Karpas-422 (cell line): Measurements from ENCODE around the gene ZNF324B. TPM values are rescaled to one million over a fixed set of nuclear protein-coding genes. Genes with fewer than 3 reads are reported as not detected.
A peak's percentile ranks its signal among the peaks of the same experiment; 100 is the strongest.

Experiments used
- DNase-seq: peaks from one replicate; pipeline ENCODE4 v3.0.0-alpha.2; 2015
- H2AFZ ChIP-seq: fragments of 200-600 bp; sonication (generic); 2 replicates; pipeline ENCODE4 v1.6.1; 2014; ENCODE audit warnings: antibody characterized with exemption, low read length, mixed read lengths
- H3K27ac ChIP-seq: fragments of 200-600 bp; sonication (generic); 2 replicates; pipeline ENCODE4 v1.5.1; 2014; ENCODE audit warnings: mild to moderate bottlenecking, low read length, moderate library complexity
- H3K27me3 ChIP-seq: fragments of 200-600 bp; sonication (generic); 2 replicates; pipeline ENCODE4 v1.6.1; 2014; ENCODE audit warnings: low read length, mixed read lengths
- H3K36me3 ChIP-seq: fragments of 200-600 bp; sonication (generic); 2 replicates; pipeline ENCODE4 v1.6.1; 2014; ENCODE audit warnings: low read length, mixed read lengths; ENCODE audit not compliant: insufficient read depth
- H3K4me1 ChIP-seq: fragments of 200-600 bp; sonication (generic); 2 replicates; pipeline ENCODE4 v1.6.1; 2014; ENCODE audit warnings: mild to moderate bottlenecking, low read length, mixed read lengths
- H3K4me2 ChIP-seq: fragments of 200-600 bp; sonication (generic); 2 replicates; pipeline ENCODE4 v1.6.1; 2014; ENCODE audit warnings: low read length, low read depth, mild to moderate bottlenecking; ENCODE audit not compliant: poor library complexity, severe bottlenecking
- H3K4me3 ChIP-seq: fragments of 200-600 bp; sonication (generic); 2 replicates; pipeline ENCODE4 v1.5.1; 2014; ENCODE audit warnings: mild to moderate bottlenecking, antibody characterized with exemption, low read length, mixed read lengths
- H3K79me2 ChIP-seq: fragments of 200-600 bp; sonication (generic); 2 replicates; pipeline ENCODE4 v1.6.1; 2014; ENCODE audit warnings: mild to moderate bottlenecking, low read length, mixed read lengths
- H3K9ac ChIP-seq: fragments of 200-600 bp; sonication (generic); 2 replicates; pipeline ENCODE4 v1.6.0; 2014; ENCODE audit warnings: low read length
- H3K9me2 ChIP-seq: fragments of 200-600 bp; sonication (generic), shearing (Covaris generic); replicated peaks from 2 replicates; pipeline ENCODE4 v1.6.0; 2014; ENCODE audit warnings: mild to moderate bottlenecking, low read length, moderate library complexity; ENCODE audit not compliant: insufficient read depth
- H3K9me3 ChIP-seq: fragments of 300-700, 200-600 bp; sonication (generic); 2 replicates; pipeline ENCODE4 v1.6.1; 2014; ENCODE audit warnings: low read length, mixed read lengths
- H4K20me1 ChIP-seq: fragments of 200-600 bp; sonication (generic); 2 replicates; pipeline ENCODE4 v1.6.1; 2014; ENCODE audit warnings: mild to moderate bottlenecking, antibody characterized with exemption, low read length, low read depth; ENCODE audit not compliant: insufficient read depth
- small RNA-seq: library from RNA; depleted of rRNA; stranded (forward); fragments of <200 nt; gene quantifications from one replicate; pipeline ENCODE3, GENCODE V24; 2014
- total RNA-seq: library from RNA; depleted of rRNA; stranded (reverse); fragments of >200 nt; shearing (Covaris generic); gene quantifications from 2 replicates; pipeline ENCODE4 v1.2.3, GENCODE V29; 2014; ENCODE audit warnings: low replicate concordance; rRNA removed

Gene ZNF324B
- total RNA-seq, 1 experiment from 2014 or later, result 22.5 TPM

GRCh38 chr19:58497634-58498170 lies 46.3 kb downstream of the ZNF324B start:
- Histone ChIP-seq H3K9ac (no peak overlapping the region), H3K4me1 (peaks cover 4% of the 10 kb centered on the region; the same call in 1 of the 2 replicates), H3K9me3 (no peaks in the 10 kb centered on the region), H3K4me3 (no peak overlapping the region), H3K9me2 (no peaks in the 10 kb centered on the region), H3K79me2 (no peaks in the 10 kb centered on the region), H2AFZ (no peak overlapping the region), H3K4me2 (no peak overlapping the region), H3K27me3 (no peaks in the 10 kb centered on the region), H3K27ac (no peak overlapping the region), H3K36me3 (no peaks in the 10 kb centered on the region), H4K20me1 (no peaks in the 10 kb centered on the region)
- DNase-seq, result no peak

GRCh38 chr19:58498316-58499020 lies 47.0 kb downstream of the ZNF324B start:
- H3K27me3 ChIP-seq, result no peaks in the 10 kb centered on the region
- H3K9ac ChIP-seq, result no peak overlapping the region
- H3K27ac ChIP-seq, result no peak overlapping the region
- no peaks in the 10 kb centered on the region for H3K9me2 ChIP-seq
- no peaks in the 10 kb centered on the region for H4K20me1 ChIP-seq
- H3K4me3 ChIP-seq, result no peak overlapping the region; the same call in 1 of the 2 replicates
- no peak overlapping the region for H2AFZ ChIP-seq
- DNase-seq, result no peak
- no peaks in the 10 kb centered on the region for H3K9me3 ChIP-seq
- no peaks in the 10 kb centered on the region for H3K36me3 ChIP-seq
- peaks cover 4% of the 10 kb centered on the region; the same call in 1 of the 2 replicates for H3K4me1 ChIP-seq
- no peaks in the 10 kb centered on the region for H3K79me2 ChIP-seq
- peak overlapping the region; percentile 38 for H3K4me2 ChIP-seq

GRCh38 chr19:58499021-58499927 lies 47.9 kb downstream of the ZNF324B start:
- Histone ChIP-seq H3K27me3 (no peaks in the 10 kb centered on the region), H3K4me2 (peak overlapping the region; percentile 38), H3K4me1 (peaks cover 4% of the 10 kb centered on the region; the same call in 1 of the 2 replicates), H3K36me3 (no peaks in the 10 kb centered on the region), H4K20me1 (no peaks in the 10 kb centered on the region), H3K9me2 (no peaks in the 10 kb centered on the region), H3K9me3 (no peaks in the 10 kb centered on the region), H2AFZ (peak overlapping the region; percentile 60; the same call in 1 of the 2 replicates), H3K27ac (no peak overlapping the region), H3K4me3 (peak overlapping the region; percentile 36; the same call in 1 of the 2 replicates), H3K9ac (peak overlapping the region; percentile 29), H3K79me2 (no peaks in the 10 kb centered on the region)
- peak; percentile 92 for DNase-seq

GRCh38 chr19:58500242-58500641 lies 48.8 kb downstream of the ZNF324B start:
- H3K4me1 ChIP-seq, result peaks cover 4% of the 10 kb centered on the region; the same call in 1 of the 2 replicates
- no peaks in the 10 kb centered on the region for H3K79me2 ChIP-seq
- no peak overlapping the region for H3K4me2 ChIP-seq
- no peaks in the 10 kb centered on the region for H4K20me1 ChIP-seq
- no peak for DNase-seq
- H3K4me3 ChIP-seq, result no peak overlapping the region
- H3K9ac ChIP-seq, result no peak overlapping the region
- H3K9me3 ChIP-seq, result no peaks in the 10 kb centered on the region
- no peaks in the 10 kb centered on the region for H3K9me2 ChIP-seq
- H3K27me3 ChIP-seq, result no peaks in the 10 kb centered on the region
- no peak overlapping the region for H2AFZ ChIP-seq
- no peaks in the 10 kb centered on the region for H3K36me3 ChIP-seq
- H3K27ac ChIP-seq, result no peak overlapping the region

Small RNAs within 50 kb of the gene (small RNA-seq; reads per million reads assigned to genes)
- gene RN7SL693P (not detected), gene RNU6-1337P (not detected)

Other genes with a start within 250 kb of the ZNF324B start
- gene ZNF544, start 222.7 kb upstream of the ZNF324B start, total RNA-seq, result 111 and 129 TPM in 2 replicates
- gene ZNF8, start 172.7 kb upstream of the ZNF324B start, total RNA-seq, result 14.8 and 16.9 TPM in 2 replicates
- 94.2 and 129 TPM in 2 replicates for gene ERVK3-1, start 146.2 kb upstream of the ZNF324B start, total RNA-seq
- gene ZSCAN22, start 124.6 kb upstream of the ZNF324B start, total RNA-seq, result 5.1 and 5.3 TPM in 2 replicates
- 52.9 and 85.4 TPM in 2 replicates for gene A1BG, start 98.1 kb upstream of the ZNF324B start, total RNA-seq
- gene ZNF497, start 88.9 kb upstream of the ZNF324B start, total RNA-seq, result 1.1 and 3.0 TPM in 2 replicates
- 0.75 and 2.4 TPM in 2 replicates for gene ZNF837, start 70.6 kb upstream of the ZNF324B start, total RNA-seq
- 6,081 and 7,190 TPM in 2 replicates for gene RPS5, start 64.4 kb upstream of the ZNF324B start, total RNA-seq
- 0.90 and 0.97 TPM in 2 replicates for gene RNF225, start 56.0 kb upstream of the ZNF324B start, total RNA-seq
- gene ZNF584, start 43.0 kb upstream of the ZNF324B start, total RNA-seq, result 21.1 and 31.6 TPM in 2 replicates
- not detected in 2 replicates for gene ZNF132, start 11.5 kb upstream of the ZNF324B start, total RNA-seq
- gene ZNF324, start 15.5 kb downstream of the ZNF324B start, total RNA-seq, result 10.4 and 29.1 TPM in 2 replicates
- gene ZNF446, start 24.7 kb downstream of the ZNF324B start, total RNA-seq, result 11.8 and 20.6 TPM in 2 replicates
- gene SLC27A5, start 60.4 kb downstream of the ZNF324B start, total RNA-seq, result 1.2 and 10.0 TPM in 2 replicates
- gene ZBTB45, start 68.2 kb downstream of the ZNF324B start, total RNA-seq, result 2.0 and 4.7 TPM in 2 replicates
- 142 and 257 TPM in 2 replicates for gene TRIM28, start 92.4 kb downstream of the ZNF324B start, total RNA-seq
- gene CHMP2A, start 103.5 kb downstream of the ZNF324B start, total RNA-seq, result 54.2 and 85.9 TPM in 2 replicates
- 33.4 and 90.6 TPM in 2 replicates for gene UBE2M, start 107.0 kb downstream of the ZNF324B start, total RNA-seq
- gene MZF1, start 121.7 kb downstream of the ZNF324B start, total RNA-seq, result 13.3 and 20.1 TPM in 2 replicates